Activated naive CD4-positive, alpha-beta T cell treated with anti-CD3 and anti-CD28 coated beads for 36 hours (primary cell): ENCODE results near the gene CHMP4A. TPM values are rescaled to one million over a fixed set of nuclear protein-coding genes. Genes with fewer than 3 reads are reported as not detected.
"Not testable (repeated sequence)": the region's sequence is repeated elsewhere in the genome, so short reads cannot be mapped to it uniquely, and the experiment has no call there.

Experiments used
- CTCF ChIA-PET: fragments of 350-600 bp; sonication (Branson Sonifier 250); formaldehyde crosslinking; loops from one replicate; lab custom pipeline; 2021; ENCODE audit warnings: antibody characterized with exemption; lab: Charles Lee
- DNase-seq: peaks from one replicate; pipeline ENCODE4 v3.0.0-alpha.2; 2020
- H3K27ac Mint-ChIP-seq: one replicate; pipeline ENCODE4 v1.8.0; 2021; ENCODE audit warnings: mild to moderate bottlenecking, mixed read lengths
- H3K27me3 Mint-ChIP-seq: one replicate; pipeline ENCODE4 v1.8.0; 2021; ENCODE audit warnings: low read depth, mixed read lengths
- H3K36me3 Mint-ChIP-seq: one replicate; pipeline ENCODE4 v1.8.0; 2021; ENCODE audit warnings: low read depth, mixed read lengths
- H3K4me1 Mint-ChIP-seq: one replicate; pipeline ENCODE4 v1.8.0; 2021; ENCODE audit warnings: low read depth, mixed read lengths
- H3K4me3 Mint-ChIP-seq: one replicate; pipeline ENCODE4 v1.8.0; 2021; ENCODE audit warnings: mild to moderate bottlenecking, moderate library complexity, mixed read lengths
- H3K9me3 Mint-ChIP-seq: one replicate; pipeline ENCODE4 v1.8.0; 2021; ENCODE audit warnings: mixed read lengths
- intact Hi-C: fragments of 100-400 bp; cut with micrococcal nuclease; formaldehyde crosslinking; loops from one replicate; pipeline ENCODE4 v1.15.1; 2023
- total RNA-seq, 2 experiments: library from RNA; stranded (reverse); gene quantifications; one replicate each; pipeline ENCODE4 v1.2.3, GENCODE V29; 2021

The CHMP4A gene
- total RNA-seq, 2 experiments from 2014 or later = 65.2 to 66.5 TPM

- CTCF ChIA-PET = interaction anchor here (0.6 to 3.2 kb wide), 11 partner anchors 8 to 197 kb away, joined by 3 to 17 read pairs (median 4); partner anchors contain the start of genes CIDEB, MDP1, RABGGTA and TINF2
Measured at GRCh38 chr14:24234095-24235005, 21.1 kb upstream of the CHMP4A start.

DNA sequence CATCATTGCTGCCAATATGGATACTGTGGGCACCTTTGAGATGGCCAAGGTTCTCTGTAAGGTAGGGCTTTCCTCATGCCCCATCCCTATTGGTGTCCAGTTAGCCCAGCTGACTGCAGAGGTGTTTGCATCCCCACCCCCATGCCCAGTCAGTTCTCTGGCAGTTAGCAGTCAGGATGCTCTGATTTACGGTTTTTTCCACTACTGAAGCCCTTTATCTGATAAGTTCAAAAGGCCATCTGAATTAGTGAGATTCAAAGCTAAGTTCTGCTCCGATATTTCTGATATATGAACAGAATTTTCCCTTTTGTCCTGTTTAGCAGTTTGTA is 20.2 kb upstream of the CHMP4A start:
- peaks cover 58% of the 10 kb centered on the region for H3K4me1 Mint-ChIP-seq
- intact Hi-C loops = loop anchor here (2.0 kb wide), 1 partner anchor 219 kb away; no protein-coding TSS in a partner anchor
- H3K27ac Mint-ChIP-seq = peak overlapping the region; percentile 97
- no peaks in the 10 kb centered on the region for H3K9me3 Mint-ChIP-seq
- CTCF ChIA-PET = interaction anchor here (0.6 to 3.2 kb wide), 5 partner anchors 9 to 176 kb away, joined by 3 to 13 read pairs (median 4); partner anchors contain the start of genes CIDEB and TINF2
- H3K27me3 Mint-ChIP-seq = no peaks in the 10 kb centered on the region
- peaks cover 20% of the 10 kb centered on the region for H3K36me3 Mint-ChIP-seq
- peak overlapping the region; percentile 98 for H3K4me3 Mint-ChIP-seq
- peak; percentile 51 for DNase-seq

More at GRCh38 chr14:24234095-24235005, 21.1 kb upstream of the CHMP4A start:
- no peaks in the 10 kb centered on the region for H3K27me3 Mint-ChIP-seq
- intact Hi-C loops = no loop called here
- H3K4me1 Mint-ChIP-seq = peaks cover 62% of the 10 kb centered on the region
- H3K36me3 Mint-ChIP-seq = peaks cover 27% of the 10 kb centered on the region
- DNase-seq = no peak
- H3K27ac Mint-ChIP-seq = peak overlapping the region; percentile 47
- H3K9me3 Mint-ChIP-seq = no peaks in the 10 kb centered on the region
- peak overlapping the region; percentile 40 for H3K4me3 Mint-ChIP-seq

DNA sequence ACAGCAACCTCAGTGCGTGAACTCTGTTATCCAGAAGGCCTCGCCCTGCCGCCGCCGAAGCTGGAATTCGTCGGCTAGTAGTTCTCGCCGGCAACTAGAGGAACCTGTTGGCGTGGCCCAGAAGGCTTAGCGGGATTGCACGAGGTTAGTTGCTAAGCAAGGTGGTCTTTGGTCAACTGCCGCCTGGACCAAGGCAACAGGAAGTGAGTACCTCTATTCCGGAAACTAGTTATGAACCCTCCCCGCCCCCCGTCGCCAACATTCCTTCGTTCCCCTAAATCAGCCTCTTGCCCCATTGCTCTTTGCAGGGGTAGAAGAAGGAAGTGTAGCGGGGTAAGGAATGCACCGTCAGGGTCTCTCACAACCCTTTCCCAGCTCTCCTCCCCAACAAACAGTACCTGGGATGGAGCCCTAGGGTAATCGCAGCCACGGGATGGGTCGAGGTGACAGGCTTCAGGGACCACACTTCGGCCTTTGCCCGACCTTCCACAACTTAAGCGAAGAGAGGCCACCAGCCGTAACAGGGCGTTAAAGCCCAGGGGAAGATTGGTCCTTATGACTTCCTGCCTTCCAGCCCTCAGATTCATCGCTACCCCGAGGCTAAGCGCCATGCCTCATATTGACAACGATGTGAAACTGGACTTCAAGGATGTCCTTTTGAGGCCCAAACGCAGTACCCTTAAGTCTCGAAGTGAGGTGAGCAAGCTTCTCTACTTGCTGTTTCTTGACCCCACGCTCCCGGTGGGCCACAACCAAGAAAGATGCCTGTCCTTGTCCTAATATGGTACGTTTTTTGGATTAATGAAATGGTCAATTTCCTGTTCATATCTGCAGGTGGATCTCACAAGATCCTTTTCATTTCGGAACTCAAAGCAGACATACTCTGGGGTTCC is 19.6 kb upstream of the CHMP4A start, which contains the start of gene GMPR2:
Gene GMPR2 (plus strand): TSS at position 285 of the 893 bp plus-strand sequence. CDS start 325 bp downstream, at position 610.
- peak; percentile 32 for DNase-seq
- CTCF ChIA-PET = interaction anchor here (1.2 to 3.2 kb wide), 3 partner anchors 10 to 75 kb away, joined by 4 to 13 read pairs (median 5); partner anchors contain the start of genes CIDEB and TINF2
- H3K27ac Mint-ChIP-seq = peak within 1 kb of the TSS; percentile 97
- peak within 1 kb of the TSS; percentile 98 for H3K4me3 Mint-ChIP-seq
- peaks cover 15% of the 10 kb centered on the region for H3K36me3 Mint-ChIP-seq
- peaks cover 52% of the 10 kb centered on the region for H3K4me1 Mint-ChIP-seq
- H3K9me3 Mint-ChIP-seq = no peaks in the 10 kb centered on the region
- intact Hi-C loops = loop anchor here (1.0 to 2.0 kb wide), 13 partner anchors 9 to 912 kb away; partner anchors contain the start of genes CHMP4A, DCAF11, DHRS1 and EMC9
- H3K27me3 Mint-ChIP-seq = no peaks in the 10 kb centered on the region

- CTCF ChIA-PET = interaction anchor here (2.3 to 3.2 kb wide), 2 partner anchors 10 to 76 kb away, joined by 5 to 13 read pairs; partner anchors contain the start of genes CIDEB and TINF2
- Mint-ChIP-seq H3K9me3 (no peaks in the 10 kb centered on the region), H3K4me3 (peak within 1 kb of the TSS; percentile 98), H3K27ac (peak within 1 kb of the TSS; percentile 97), H3K27me3 (no peaks in the 10 kb centered on the region), H3K4me1 (peaks cover 52% of the 10 kb centered on the region), H3K36me3 (peaks cover 14% of the 10 kb centered on the region)
- peak; percentile 96 for DNase-seq
- intact Hi-C loops = loop anchor here (1.0 to 2.0 kb wide), 13 partner anchors 10 to 911 kb away; partner anchors contain the start of genes CHMP4A, DCAF11, DHRS1 and EMC9
Measured at GRCh38 chr14:24232121-24232644, 18.9 kb upstream of the CHMP4A start, which contains the start of gene NEDD8. TSS of gene NEDD8 (minus strand) at chr14:24232367. CDS start at chr14:24232267, 100 bp downstream.

DNA sequence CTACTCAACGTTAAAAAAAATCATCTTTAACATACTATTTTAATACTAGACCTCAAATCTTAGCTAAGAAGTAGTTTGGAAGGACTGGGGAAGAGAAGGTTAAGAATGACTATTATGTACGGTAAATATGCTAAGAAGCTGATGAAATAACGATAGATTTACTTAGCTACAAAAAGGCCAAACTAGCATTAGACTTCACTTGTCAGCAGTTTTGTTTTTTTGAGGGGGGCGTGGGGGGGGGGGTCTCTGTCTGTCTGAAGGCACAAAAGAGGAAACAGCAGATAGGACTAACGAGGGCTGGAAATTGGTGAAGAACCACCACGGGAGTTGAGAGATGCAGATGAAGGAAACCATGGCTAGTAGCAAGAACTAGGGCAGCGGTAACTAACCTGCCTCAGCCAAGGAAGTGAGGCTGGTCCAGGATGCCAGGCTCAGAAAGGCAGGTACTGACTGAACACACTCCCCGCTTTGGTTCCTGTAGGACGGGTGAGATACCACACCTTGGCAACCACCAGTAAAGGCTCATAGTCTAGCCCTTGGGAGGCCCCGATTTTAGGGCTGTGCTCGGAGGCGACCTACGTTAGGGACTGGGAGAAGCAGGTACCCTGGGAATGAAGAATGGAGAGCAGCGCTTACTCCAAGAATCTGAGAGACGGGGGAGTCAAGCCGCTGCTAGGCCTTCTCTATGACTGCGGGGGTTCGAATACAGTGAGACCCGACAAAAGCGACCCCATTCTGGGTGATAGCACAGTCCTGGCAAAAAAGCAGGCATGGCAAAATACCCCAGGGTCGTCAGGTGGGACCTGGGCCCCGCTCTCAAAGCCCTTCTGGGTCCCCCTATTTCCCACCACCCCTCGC is 18.2 kb upstream of the CHMP4A start:
- peaks cover 12% of the 10 kb centered on the region for H3K36me3 Mint-ChIP-seq
- peak overlapping the region; percentile 97 for H3K27ac Mint-ChIP-seq
- no peaks in the 10 kb centered on the region for H3K27me3 Mint-ChIP-seq
- peak; percentile 46 for DNase-seq
- CTCF ChIA-PET = interaction anchor here (0.6 to 1.3 kb wide), 5 partner anchors 11 to 140 kb away, joined by 3 to 8 read pairs (median 5); partner anchors contain the start of genes CIDEB and TINF2
- H3K4me1 Mint-ChIP-seq = peaks cover 58% of the 10 kb centered on the region
- peak overlapping the region; percentile 98 for H3K4me3 Mint-ChIP-seq
- intact Hi-C loops = loop anchor here (1.0 to 2.0 kb wide), 13 partner anchors 11 to 910 kb away; partner anchors contain the start of genes CHMP4A, DCAF11, DHRS1 and EMC9
- no peaks in the 10 kb centered on the region for H3K9me3 Mint-ChIP-seq

GRCh38 chr14:24228902-24229301 is 15.6 kb upstream of the CHMP4A start:
- intact Hi-C loops = no loop called here
- H3K4me3 Mint-ChIP-seq = no peak overlapping the region

GRCh38 chr14:24226473-24226872 is 13.2 kb upstream of the CHMP4A start:
- intact Hi-C loops = no loop called here
- DNase-seq = no peak
- Mint-ChIP-seq H3K27ac (no peak overlapping the region), H3K4me1 (peaks cover 42% of the 10 kb centered on the region), H3K36me3 (peaks cover 9% of the 10 kb centered on the region), H3K4me3 (no peak overlapping the region), H3K9me3 (no peaks in the 10 kb centered on the region), H3K27me3 (no peaks in the 10 kb centered on the region)
- CTCF ChIA-PET = interaction anchor here (0.6 to 1.4 kb wide), 3 partner anchors 11 to 20 kb away, joined by 4 to 6 read pairs (median 5); partner anchors contain the start of gene MDP1

More at GRCh38 chr14:24228902-24229301, 15.6 kb upstream of the CHMP4A start:
- Mint-ChIP-seq H3K36me3 (peaks cover 9% of the 10 kb centered on the region), H3K4me1 (peaks cover 51% of the 10 kb centered on the region), H3K27me3 (no peaks in the 10 kb centered on the region), H3K9me3 (no peaks in the 10 kb centered on the region), H3K27ac (no peak overlapping the region)
- no peak for DNase-seq
- CTCF ChIA-PET = interaction anchor here (1.0 to 1.5 kb wide), 2 partner anchors 42 to 68 kb away, joined by 3 read pairs; no protein-coding TSS in a partner anchor

- Mint-ChIP-seq H3K36me3 (peaks cover 9% of the 10 kb centered on the region), H3K4me1 (peaks cover 33% of the 10 kb centered on the region), H3K27ac (peak overlapping the region; percentile 36), H3K27me3 (no peaks in the 10 kb centered on the region), H3K9me3 (no peaks in the 10 kb centered on the region), H3K4me3 (no peak overlapping the region)
- CTCF ChIA-PET = interaction anchor here (0.8 to 1.2 kb wide), 4 partner anchors 10 to 167 kb away, joined by 3 to 4 read pairs (median 3); no protein-coding TSS in a partner anchor
- intact Hi-C loops = no loop called here
- no peak for DNase-seq
Measured at GRCh38 chr14:24224618-24225071, 11.4 kb upstream of the CHMP4A start.

- H3K27ac Mint-ChIP-seq, intact Hi-C loops, DNase-seq, CTCF ChIA-PET, H3K27me3 Mint-ChIP-seq, H3K9me3 Mint-ChIP-seq, H3K4me3 Mint-ChIP-seq, H3K36me3 Mint-ChIP-seq: not testable (repeated sequence)
- peaks cover 25% of the 10 kb centered on the region for H3K4me1 Mint-ChIP-seq
Measured at GRCh38 chr14:24222987-24223386, 9.7 kb upstream of the CHMP4A start.

DNA sequence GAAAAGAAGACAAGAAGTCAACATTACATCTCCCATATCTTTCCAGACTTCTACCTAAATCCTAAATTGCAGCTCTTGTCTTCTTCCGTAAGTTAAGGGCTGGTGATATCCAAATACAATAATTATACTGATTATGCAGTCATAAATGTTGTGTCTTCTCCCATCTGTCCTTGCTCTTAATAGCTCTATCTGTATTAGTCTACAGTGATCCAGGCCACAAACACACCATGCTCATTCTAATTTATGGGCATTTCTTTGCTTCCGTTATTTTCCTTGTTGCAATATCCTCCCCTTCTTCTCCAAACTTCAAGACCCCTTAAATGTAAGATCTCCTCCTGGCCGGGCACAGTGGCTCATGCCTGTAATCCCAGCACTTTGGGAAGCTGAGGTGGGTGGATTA is 6.2 kb upstream of the CHMP4A start:
- no peak overlapping the region for H3K27ac Mint-ChIP-seq

More for the DNA sequence above, 6.2 kb upstream of the CHMP4A start:
- no peak overlapping the region for H3K4me3 Mint-ChIP-seq
- no peaks in the 10 kb centered on the region for H3K9me3 Mint-ChIP-seq
- CTCF ChIA-PET = interaction anchor here (0.6 to 2.2 kb wide), 6 partner anchors 12 to 128 kb away, joined by 3 to 10 read pairs (median 4); partner anchors contain the start of gene TINF2
- no peaks in the 10 kb centered on the region for H3K27me3 Mint-ChIP-seq
- H3K4me1 Mint-ChIP-seq = peaks cover 17% of the 10 kb centered on the region
- H3K36me3 Mint-ChIP-seq = peaks cover 2% of the 10 kb centered on the region
- intact Hi-C loops = loop anchor here (10.0 kb wide), 1 partner anchor 455 kb away; no protein-coding TSS in a partner anchor
- DNase-seq = no peak
